Measurements from ENCODE around the gene ZNF341. TPM values are rescaled to one million over a fixed set of nuclear protein-coding genes. Genes with fewer than 3 reads are reported as not detected.
"Not testable (repeated sequence)": the region's sequence is repeated elsewhere in the genome, so short reads cannot be mapped to it uniquely, and the experiment has no call there.

Gene ZNF341
- total RNA-seq, 1 experiment from 2014 or later = 3.2 TPM

DNA sequence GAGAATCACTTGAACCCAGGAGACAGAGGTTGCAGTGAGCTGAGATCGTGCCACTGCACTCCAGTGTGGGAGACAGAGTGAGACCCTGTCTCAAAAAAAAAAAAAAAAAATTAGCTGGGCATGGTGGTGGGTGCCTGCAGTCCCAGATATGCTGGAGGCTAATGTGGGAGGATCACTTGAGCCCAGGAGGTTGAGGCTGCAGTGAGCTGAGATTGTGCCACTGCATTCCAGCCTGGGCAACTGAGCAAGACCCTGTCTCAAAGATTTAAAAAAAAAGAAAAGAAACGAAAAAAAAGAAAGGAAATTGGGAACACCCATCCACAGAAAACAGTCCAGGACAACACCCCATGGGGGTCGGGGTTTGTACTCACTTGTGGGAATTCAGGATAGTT is 60.8 kb downstream of the ZNF341 start:
- not testable (repeated sequence) for DNase-seq (ENCODE audit: low read depth)

DNA sequence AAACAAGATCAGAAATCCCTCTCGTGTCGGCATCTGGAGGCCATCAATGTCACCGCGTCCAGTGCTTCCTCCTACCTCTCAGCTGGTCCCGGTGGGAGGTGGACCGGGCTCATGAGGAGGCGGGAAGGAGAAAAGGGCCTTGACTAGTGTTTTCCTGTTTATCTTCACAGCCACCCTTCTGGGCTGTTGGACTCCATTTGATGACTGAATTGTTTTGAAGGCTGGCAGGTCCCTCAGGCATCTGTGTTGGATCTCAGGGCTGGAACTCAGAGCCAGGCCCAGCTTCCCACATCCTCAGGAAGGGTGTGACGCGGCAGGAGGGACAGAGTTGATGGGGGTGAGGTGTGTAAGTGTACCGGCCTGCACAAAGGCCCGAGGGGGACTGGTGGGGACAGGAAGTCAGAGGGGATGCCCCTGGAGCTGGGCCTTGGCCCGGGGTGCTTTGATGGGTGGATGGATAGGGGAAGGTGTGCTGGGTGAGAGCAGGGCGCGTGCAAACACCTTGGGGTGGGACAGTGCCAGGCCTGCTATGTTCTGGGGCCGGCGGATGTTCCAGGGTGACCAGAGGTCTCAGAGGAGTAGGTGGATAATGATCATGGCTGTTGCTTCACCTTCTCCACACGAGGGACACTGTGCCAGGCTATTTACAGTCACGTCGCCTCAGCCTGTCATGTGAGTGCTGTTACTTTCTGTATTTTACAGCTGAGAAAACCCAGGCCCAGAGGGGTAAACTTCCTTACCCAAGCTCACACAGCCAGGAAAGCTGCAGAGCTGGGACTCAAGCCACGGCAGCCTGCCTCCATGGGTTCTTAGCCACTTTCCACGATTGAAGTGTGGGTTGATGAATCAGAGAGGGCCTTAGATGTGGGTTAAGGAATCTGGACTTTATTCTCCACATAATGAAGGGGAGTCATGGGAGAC is 61.5 kb downstream of the ZNF341 start:
- DNase-seq (ENCODE audit: low read depth) = peak; percentile 17

DNA sequence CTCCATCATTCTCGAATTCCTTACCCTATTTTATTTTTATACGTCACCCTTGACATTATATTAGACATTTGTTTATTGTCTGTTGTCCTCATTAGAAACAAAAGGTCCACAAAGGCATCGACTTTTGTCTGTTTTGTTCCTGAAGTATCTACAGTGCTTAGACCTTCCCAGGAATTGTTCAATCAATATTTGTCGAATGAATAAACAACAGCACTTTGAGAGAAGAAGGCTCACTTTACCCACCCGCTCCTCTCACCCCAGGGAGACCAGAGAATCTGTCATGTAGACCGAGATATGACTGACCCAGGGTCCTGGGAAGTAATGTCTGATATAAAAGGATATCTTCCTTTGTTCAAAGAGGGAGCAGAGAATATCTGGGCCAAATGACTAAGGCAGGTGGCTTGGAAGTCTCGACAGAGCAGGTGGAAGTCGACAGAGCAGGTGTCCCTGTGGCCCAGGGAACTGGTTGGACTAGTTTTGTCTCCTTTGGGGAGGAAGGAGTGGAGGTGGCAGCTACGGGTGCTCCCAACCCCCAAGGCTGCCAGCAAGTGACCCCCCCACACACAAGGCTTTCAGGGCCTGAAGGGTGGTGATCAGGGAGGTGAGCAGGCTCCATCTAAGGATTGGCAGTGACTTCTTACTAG is 64.6 kb downstream of the ZNF341 start:
- no peak for DNase-seq (ENCODE audit: low read depth)

DNA sequence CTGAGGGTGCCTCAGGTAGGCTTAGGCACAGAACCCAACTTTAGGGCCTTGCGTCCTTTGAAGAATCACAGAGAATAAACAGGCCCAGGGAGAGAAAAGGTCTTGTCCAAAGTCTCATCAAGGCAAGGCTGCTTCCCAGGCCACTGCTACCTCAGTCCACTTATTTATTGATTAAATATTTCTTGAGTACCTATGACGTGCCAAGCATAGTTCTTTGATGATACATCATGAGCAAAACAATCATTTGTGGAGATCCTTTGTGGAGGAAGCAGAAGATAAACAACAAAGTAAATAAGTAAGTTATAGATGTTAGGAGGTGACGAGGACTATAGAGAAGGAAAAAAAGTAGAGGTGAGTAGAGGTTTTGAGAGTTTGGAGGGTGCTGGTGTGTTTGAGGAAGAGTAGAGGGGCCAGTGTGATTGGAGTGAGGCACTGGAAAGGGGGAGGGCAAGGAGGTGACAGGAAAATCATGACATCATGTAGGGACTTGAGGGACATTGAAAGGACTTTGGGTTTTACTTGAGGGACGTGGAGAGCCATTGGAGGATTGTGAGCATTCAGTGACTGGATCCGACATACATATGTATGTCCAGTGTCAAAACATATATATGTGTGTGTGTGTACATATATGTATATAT is 65.2 kb downstream of the ZNF341 start:
- no peak for DNase-seq (ENCODE audit: low read depth)

DNA sequence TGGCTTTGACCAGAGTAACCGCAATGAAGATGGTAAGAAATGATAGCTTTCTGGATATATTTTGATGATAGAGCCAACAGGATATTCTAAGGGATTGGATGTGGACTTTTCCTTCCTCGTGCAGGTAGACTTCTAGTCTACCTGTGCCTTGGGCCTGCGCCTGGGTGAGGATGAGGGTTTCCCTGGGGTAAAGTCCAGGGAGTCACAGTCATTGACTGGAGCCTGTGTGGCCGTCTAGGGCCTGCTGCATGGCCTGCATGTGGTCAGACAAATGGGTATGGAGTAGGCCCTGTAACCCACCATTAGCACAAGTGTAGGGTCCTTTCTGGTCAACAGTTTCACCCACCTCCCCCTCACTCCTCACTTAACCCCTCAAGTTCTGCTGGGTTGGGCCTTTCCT is 66.6 kb downstream of the ZNF341 start:
- DNase-seq (ENCODE audit: low read depth) = no peak

DNA sequence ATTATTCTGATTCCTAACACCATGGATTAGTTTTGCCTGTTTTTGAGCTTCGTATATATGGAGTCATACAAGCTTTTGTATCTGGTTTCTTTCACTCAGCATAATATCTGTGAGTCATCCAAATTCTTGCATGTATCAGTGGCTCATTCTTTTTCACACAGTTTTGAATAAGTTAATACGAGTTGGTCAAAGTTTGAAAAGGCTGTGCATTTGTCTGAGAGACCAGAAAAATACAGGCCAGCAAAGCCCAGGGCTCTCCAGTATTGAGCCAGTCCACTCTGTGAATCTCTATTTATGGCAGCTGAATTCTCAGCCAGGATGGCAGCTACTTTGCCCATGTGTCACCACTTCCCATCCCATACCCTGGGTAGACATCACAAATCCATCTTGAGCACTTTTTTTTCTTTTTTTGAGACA is 72.1 kb downstream of the ZNF341 start:
- peak; percentile 78 for DNase-seq (ENCODE audit: low read depth)

DNA sequence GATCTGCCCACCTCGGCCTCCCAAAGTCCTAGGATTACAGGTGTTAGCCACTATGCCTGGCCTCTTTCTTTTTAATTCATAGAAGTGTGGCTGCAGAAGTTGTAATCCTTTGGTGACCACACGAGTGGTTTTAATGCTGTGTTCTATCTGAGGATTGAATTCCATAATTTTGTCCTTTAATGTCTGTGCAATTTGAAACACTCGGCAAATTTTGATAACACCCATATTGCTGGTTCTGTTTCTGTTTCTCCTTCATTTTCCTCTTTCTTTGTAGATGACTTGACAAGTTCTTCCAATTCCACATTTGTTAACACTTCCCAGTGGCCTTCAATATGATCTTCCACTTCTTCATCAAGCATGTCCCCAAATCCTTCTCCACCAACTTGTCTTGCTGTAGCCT is 76.6 kb downstream of the ZNF341 start:
- DNase-seq (ENCODE audit: low read depth) = no peak

DNA sequence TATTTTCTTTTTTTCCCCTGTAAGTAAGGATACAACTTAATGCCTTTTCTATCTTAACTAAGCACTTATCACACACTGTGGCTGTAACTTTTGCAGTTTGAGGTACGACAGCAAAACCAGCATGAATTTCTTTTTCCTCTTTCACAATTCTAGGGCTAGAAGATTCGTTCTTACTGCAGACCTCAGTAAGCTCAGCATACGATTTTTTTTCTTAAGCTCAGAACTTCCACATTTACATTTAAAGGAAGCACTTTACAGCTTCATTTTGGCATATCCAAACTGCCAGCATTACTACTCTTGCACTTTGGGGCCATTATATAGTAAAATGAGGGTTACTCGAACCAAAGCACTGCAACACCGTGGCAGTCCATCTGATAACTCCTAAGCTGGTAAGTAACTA is 78.5 kb downstream of the ZNF341 start:
- no peak for DNase-seq (ENCODE audit: low read depth)

DNA sequence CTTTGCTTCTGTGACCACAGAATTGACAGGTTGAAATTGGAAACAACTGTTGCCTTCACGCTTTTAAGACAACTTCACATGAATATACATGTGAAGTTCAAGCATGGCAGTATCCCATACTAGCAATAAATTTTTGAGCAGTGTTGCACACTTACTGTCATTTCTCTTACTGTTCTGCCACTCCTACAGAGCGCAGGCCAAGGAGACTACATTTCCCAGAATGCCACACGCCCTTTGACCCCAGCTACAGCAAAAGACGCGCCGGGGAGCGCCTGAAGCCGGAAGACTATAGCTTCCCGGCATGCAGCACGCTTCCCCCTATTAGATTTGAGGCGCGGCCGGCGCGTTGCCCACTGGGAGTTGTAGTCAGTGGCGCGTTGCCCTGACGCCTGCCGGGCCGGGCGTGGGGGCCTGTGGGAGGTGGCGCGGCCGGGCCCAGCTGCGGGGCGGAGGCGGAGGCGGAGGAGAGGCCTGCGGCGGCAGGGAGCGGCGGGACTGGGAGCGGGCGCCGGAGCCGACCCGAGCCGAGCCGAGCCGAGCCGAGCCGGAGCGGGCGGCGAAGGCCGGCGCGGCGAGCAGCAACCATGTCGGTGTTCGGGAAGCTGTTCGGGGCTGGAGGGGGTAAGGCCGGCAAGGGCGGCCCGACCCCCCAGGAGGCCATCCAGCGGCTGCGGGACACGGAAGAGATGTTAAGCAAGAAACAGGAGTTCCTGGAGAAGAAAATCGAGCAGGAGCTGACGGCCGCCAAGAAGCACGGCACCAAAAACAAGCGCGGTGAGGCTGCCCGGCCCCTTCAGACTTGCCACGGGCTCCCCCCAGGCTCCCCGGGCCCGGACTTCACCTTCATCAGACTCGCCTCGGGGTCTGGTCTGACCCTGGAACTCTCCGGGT is 79.3 kb downstream of the ZNF341 start, which contains the start of gene CHMP4B:
Gene CHMP4B (plus strand): TSS at position 464 of the 891 bp plus-strand sequence. CDS start 121 bp downstream, at position 585.
- DNase-seq (ENCODE audit: low read depth) = peak; percentile 98

DNA sequence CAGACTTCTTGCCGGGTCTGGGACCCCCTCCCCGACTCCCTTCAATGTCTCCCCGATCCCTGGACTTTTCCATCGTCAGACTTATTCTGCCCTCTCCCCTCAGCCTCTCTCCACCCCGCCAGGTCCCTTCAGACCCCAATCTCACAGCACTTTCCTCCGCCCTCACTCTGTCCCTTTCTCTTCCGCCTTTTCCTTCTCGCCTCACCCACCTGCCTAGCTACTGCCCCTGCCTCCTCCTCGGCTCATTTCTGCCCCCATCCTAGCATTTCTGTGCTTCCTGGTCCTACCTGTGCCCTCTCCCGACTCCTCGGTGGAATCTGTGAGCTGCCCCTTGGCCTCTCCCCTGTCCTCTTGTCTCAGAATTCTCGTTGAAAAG is 80.0 kb downstream of the ZNF341 start:
- DNase-seq (ENCODE audit: low read depth) = no peak

DNA sequence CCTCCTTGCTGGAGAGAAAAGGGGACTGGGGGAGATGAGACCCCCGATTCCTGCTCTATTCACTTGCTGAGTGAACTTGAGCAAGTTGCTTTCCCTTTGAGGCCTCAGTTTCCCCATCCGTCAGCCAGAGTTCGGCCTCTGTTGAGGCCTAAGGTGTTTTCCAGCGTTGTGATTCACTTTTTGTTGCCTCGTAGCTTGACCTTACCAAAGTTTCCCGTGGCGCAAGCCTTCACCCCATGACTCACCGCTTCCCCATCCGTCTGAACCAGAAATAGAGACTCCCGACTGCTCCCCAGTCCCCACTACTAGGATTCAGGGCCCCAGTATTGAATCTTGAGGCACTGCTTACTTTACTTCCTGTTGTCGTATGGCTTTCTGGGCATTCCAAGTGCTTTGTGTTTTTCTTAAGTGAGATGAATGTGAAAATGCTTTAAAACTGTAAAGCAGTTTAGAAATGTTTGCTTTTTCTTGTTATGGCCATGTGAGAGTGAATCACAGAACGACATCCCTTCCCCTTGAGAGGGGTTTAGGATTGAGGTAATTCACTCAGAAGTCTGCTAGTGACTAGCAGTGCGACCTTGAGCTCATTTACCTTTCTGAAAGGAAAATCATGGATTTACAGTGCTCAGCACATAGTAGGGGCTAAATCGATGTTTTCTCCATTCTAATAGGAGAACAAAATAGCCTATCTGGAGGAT is 80.5 kb downstream of the ZNF341 start:
- peak; percentile 78 for DNase-seq (ENCODE audit: low read depth)

DNA sequence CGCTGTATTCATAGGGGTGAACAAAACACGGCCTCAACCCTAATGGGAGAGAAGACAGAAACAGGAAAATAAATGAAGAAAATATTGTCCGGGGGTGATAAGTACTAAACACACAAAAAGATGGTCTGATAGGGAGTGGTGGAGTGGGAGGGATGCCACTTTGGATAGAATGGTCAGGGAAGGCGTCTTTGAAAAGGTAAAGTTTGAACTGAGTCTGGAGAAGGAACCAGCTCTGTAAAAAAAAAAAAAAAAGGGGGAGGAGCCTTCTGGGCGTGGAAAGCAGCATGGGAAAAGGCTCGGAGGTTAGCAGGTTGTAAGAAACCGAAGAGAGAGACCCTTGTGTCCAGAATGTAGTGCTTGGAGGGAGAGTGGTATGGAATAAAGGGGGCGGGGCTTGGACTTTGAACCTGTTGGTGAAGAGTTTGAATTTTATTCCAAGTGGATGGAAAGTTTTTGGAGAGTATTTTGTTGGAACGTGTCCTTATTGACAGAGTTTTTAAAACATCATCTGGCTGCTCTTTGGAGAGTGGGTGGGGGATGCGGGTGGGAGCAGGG is 81.2 kb downstream of the ZNF341 start:
- no peak for DNase-seq (ENCODE audit: low read depth)

DNA sequence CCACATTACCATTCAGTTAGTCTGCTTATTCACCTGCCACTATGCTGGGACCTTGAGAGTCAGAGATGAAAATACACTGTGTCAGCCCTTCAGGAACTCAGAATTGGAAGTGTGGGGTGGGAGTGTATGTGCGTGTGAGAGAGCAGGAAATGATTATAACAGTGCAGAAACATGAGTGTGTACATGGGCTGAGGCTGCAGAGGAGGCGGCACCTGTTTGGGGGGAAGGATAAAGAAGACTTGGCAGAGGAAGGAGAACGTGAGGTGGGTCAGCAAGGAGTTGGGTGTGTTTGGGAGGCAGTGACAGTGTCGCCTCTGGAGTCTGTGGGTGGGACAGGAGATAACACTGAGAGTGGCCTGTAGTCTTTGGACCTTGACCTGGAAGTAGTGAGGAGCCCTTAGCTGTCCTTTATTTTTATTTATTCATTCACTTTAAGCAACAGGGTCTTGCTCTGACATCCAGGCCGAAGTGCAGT is 82.5 kb downstream of the ZNF341 start:
- no peak for DNase-seq (ENCODE audit: low read depth)

DNA sequence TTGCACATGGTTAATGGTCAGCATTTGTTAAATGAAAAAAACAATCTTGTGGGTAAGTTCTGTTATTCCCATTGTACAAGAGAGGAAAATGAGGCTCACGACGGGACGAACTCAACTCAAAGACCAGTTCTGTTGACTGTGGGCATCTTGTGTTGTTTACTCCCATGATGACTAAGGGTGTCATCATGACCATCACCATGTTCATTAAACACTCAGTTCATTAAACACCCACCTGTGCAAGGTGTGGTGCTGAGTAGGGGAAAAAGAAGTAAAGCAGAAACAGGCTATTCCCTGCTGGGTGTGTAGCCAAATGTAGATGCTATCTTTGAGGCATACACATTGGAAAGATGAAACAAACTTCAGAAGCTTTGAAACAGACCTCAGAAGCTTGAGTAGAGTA is 83.9 kb downstream of the ZNF341 start:
- DNase-seq (ENCODE audit: low read depth) = no peak

DNA sequence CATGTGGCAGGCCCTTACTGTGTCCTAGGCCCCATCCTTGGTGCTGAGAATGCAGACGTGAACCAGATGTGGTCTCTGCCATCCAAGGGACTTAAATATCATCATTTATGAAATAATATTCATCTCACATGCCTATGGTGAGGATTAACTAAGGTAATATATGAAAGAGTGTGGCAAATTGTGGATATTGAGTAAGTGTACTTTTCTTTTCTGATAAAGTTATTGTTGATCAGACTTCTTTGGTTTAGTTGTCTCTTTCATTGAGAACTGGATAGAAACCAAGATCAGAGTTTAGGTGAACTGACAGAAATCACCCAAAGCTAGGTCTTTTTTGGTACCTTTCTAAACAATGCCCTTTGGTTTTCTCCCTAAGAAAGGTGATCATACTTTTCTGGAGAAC is 84.4 kb downstream of the ZNF341 start:
- DNase-seq (ENCODE audit: low read depth) = no peak

DNA sequence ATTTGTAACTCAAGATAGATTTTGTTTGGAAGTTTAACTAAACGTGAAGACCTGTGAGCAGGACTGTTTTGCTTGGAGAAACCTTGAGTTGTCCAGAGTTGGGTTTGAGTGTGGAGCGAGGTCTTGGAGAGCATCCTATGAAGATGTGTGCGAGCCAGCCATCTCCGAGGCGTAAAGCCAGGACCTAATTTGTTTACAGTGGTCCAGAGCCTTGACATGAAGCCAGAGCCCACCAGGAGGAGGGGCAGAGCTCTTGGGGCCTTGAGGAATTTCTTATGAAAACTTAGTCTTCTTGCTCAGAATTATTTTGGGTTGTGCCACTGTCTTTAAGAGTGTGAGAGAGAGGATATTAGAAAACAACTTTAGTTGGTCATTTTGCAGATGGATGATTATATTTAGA is 85.6 kb downstream of the ZNF341 start:
- DNase-seq (ENCODE audit: low read depth) = no peak

DNA sequence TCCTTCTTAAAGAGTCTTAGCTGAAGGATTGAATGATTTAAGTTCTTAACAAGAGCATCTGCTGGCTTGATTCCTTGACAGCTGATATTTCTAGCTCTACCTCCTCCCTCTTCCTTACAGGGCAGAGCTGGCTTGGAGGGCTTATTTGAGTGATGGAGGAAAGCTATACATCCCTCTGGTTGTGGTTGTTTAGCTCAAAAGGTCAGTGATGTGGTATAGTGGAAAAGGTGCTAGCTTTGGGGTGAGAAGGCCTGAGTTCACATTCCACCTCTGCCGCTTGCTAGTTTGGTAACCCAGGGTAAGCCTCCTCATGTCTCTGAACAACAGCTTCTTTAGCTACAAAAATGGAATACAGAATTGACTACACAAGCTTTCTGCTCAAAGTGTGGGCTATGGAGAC is 87.7 kb downstream of the ZNF341 start:
- no peak for DNase-seq (ENCODE audit: low read depth)

DNA sequence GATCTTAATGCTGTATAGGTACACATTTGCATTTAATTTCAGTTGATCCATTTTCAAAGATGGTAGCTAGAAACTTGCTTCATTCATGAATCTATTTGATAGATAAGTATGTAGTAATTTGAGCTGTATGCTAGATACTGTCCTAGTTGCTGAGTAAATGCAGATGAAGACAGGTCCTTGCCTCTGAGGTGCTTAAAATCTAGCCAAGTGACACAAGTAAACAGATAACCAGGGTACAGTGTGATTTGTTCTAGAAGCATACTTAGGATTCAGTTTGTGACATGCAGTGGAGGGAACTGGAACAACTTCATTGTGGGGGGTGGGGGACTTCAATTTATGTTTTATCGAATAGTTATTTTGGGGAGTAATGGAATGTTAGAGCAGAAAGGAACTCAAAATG is 88.6 kb downstream of the ZNF341 start:
- DNase-seq (ENCODE audit: low read depth) = no peak

DNA sequence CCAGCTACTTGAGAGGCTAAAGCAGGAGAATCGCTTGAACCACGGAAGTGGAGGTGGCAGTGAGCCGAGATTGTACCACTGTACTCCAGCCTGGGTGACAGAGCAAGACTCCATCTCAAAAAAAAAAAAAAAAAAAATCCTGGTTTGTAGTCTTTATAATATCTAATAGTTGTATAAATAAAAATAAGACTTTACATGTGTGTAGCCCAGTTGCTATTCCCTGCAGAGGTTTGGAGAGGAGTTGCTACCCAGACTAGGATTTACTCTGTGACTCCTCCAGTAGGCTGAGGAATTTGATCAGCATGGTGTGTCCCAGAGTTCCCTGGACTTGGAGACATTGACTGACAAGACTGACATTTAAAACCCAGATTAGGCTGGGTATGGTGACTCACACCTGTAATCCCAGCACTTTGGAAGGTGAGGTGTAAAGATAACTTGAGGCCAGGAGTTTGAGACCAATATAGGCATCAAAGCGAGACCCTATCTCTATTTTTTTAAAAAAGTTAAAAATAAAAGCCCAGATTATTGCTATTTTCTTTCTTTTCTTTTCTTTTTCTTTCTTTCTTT is 89.6 kb downstream of the ZNF341 start:
- no peak for DNase-seq (ENCODE audit: low read depth)

DNA sequence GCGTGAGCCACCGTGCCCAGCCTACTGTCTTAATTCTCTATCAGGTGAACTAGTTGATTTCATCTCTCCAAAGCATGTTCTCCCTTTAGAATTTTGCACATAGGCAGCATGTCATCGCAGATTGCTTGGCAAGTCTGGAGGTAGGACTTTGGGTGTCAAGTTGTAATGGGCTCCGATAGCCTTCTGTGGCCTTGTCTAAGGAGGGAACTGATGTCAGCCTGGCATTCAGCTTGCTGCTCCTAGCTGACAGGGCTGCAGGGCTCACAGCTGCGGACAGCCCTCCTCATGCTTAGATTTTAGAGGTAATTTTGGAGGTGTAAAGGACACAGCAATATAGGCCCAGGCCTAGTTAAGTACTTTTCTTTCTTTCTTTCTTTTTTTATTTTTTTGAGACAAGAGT is 90.6 kb downstream of the ZNF341 start:
- DNase-seq (ENCODE audit: low read depth) = no peak

Data from HT1080 (cell line).